WERI-Rb-1 (cell line): ENCODE results near the gene NIPAL4.

Source experiments
- DNase-seq: peaks from one replicate; pipeline ENCODE4 v3.0.0-alpha.2; 2020
- H3K27ac ChIP-seq: fragments of 250-450 bp; sonication (Bioruptor Pico); 2 replicates; pipeline ENCODE4 v1.5.1; 2020; ENCODE audit warnings: mild to moderate bottlenecking, moderate library complexity
- H3K27me3 ChIP-seq: fragments of 250-450 bp; sonication (Bioruptor Pico); 2 replicates; pipeline ENCODE4 v1.5.1; 2021; ENCODE audit warnings: mild to moderate bottlenecking, low read depth, moderate library complexity; ENCODE audit not compliant: insufficient read depth, severe bottlenecking
- H3K36me3 ChIP-seq: fragments of 250-450 bp; sonication (Bioruptor Pico); 2 replicates; pipeline ENCODE4 v1.5.1; 2020; ENCODE audit warnings: mild to moderate bottlenecking, moderate library complexity
- H3K4me3 ChIP-seq: 2 replicates; pipeline ENCODE4 v1.5.1; 2011; ENCODE audit warnings: low read depth, mild to moderate bottlenecking, control low read depth, low read length
- H3K9me3 ChIP-seq: fragments of 250-450 bp; sonication (Bioruptor Pico); 2 replicates; pipeline ENCODE4 v1.5.1; 2021; ENCODE audit warnings: mild to moderate bottlenecking, moderate library complexity; ENCODE audit not compliant: severe bottlenecking
- TF ChIP-seq, protein P1 (sequence below): IDR thresholded peaks from 2 replicates; pipeline ENCODE4 v1.5.1; 2011; ENCODE audit warnings: low read depth, mild to moderate bottlenecking, control low read depth, inconsistent platforms, low read length

Gene NIPAL4

DNA sequence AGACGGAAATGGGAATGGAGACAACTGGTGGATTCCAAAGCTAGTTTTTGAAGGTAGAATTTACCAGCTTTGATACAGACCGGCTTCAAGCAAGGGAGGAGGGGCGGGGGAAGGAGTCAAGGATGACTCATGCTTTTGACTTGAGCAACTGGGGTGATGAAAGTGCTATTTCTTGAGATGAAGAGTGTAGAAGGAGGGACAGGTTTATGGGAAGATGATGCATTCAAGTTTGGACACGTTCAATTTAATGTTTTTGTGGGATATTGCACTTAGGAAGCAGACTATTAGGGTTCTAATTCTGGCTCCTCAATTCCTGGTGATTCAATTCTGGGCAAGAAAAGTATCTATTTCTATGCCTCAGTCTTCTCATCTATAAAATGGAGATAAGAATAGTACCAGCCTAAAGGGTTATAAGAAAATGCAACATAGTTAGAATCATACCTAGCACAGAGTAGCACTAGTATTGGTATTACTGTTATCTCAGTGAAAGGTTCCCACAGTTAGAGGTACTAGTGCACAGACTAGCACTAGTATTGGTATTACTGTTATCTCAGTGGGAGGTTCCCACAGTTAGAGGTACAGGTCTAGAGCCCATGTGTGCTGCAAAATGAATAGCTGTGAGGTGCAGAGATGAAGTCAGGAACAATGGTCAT is 4.6 kb downstream of the NIPAL4 start:
- Histone ChIP-seq H3K27ac (no peak overlapping the region), H3K4me3 (no peak overlapping the region), H3K9me3 (no peaks in the 10 kb centered on the region), H3K36me3 (no peaks in the 10 kb centered on the region), H3K27me3 (no peaks in the 10 kb centered on the region)
- TF ChIP-seq, protein P1, sequence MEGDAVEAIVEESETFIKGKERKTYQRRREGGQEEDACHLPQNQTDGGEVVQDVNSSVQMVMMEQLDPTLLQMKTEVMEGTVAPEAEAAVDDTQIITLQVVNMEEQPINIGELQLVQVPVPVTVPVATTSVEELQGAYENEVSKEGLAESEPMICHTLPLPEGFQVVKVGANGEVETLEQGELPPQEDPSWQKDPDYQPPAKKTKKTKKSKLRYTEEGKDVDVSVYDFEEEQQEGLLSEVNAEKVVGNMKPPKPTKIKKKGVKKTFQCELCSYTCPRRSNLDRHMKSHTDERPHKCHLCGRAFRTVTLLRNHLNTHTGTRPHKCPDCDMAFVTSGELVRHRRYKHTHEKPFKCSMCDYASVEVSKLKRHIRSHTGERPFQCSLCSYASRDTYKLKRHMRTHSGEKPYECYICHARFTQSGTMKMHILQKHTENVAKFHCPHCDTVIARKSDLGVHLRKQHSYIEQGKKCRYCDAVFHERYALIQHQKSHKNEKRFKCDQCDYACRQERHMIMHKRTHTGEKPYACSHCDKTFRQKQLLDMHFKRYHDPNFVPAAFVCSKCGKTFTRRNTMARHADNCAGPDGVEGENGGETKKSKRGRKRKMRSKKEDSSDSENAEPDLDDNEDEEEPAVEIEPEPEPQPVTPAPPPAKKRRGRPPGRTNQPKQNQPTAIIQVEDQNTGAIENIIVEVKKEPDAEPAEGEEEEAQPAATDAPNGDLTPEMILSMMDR = no peak
- no peak for DNase-seq

- Histone ChIP-seq H3K9me3 (no peaks in the 10 kb centered on the region), H3K27ac (no peak overlapping the region), H3K27me3 (no peaks in the 10 kb centered on the region), H3K36me3 (no peaks in the 10 kb centered on the region), H3K4me3 (no peak overlapping the region)
- no peak for DNase-seq
- TF ChIP-seq, protein P1 = no peak
These were observed 8.4 kb downstream of the NIPAL4 start for GRCh38 chr5:157468293-157468965.

GRCh38 chr5:157469073-157469472 is 9.1 kb downstream of the NIPAL4 start:
- Histone ChIP-seq H3K27me3 (no peaks in the 10 kb centered on the region), H3K4me3 (no peak overlapping the region), H3K9me3 (no peaks in the 10 kb centered on the region), H3K36me3 (no peaks in the 10 kb centered on the region), H3K27ac (no peak overlapping the region)
- TF ChIP-seq, protein P1 = no peak
- DNase-seq = no peak

GRCh38 chr5:157469687-157470086 is 9.7 kb downstream of the NIPAL4 start:
- no peak for DNase-seq

DNA sequence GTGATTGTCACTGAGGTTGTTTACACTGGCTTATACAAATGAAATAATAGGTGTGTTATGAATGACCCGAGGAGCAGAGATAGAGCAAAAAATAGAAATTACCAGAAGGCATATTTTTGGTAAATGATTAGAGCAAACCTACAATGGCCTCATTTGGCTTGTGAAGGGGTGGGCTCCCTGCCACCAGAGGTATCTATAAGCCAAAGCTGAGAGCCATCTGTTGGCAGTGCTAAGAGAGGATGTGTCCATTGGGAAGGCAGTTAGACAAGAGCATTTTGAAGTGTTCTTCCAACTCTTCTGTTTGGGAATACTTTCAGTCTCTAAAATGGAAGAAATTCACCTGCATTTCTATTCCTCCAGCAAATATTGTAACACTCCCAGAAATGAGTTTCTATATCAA is 10.6 kb downstream of the NIPAL4 start:
- no peaks in the 10 kb centered on the region for H3K9me3 ChIP-seq
- H3K4me3 ChIP-seq = no peak overlapping the region
- no peak overlapping the region for H3K27ac ChIP-seq
- H3K27me3 ChIP-seq = no peaks in the 10 kb centered on the region
- no peaks in the 10 kb centered on the region for H3K36me3 ChIP-seq
- TF ChIP-seq, protein P1 = no peak
- peak; percentile 30 for DNase-seq

More at GRCh38 chr5:157469687-157470086, 9.7 kb downstream of the NIPAL4 start:
- Histone ChIP-seq H3K27ac (no peak overlapping the region), H3K27me3 (no peaks in the 10 kb centered on the region), H3K4me3 (no peak overlapping the region), H3K9me3 (no peaks in the 10 kb centered on the region), H3K36me3 (no peaks in the 10 kb centered on the region)
- TF ChIP-seq, protein P1 = no peak

DNA sequence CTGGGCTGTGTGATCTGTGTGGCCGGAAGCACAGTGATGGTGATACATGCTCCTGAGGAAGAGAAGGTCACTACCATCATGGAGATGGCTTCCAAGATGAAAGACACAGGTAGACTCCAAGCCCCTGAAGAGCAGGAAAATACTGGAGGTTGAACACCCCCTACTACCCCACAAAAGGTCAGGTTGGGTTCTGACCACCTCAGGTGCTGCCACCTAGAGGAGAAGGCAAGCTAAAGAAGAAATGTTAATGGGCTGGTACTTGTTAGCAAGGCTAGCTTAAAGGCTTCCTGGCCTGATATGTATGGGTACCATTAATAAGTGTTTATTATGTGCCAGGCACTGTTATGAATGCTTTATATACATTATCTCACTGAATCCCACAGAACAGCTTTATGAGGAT is 11.7 kb downstream of the NIPAL4 start:
- DNase-seq = peak; percentile 39
- Histone ChIP-seq H3K9me3 (no peaks in the 10 kb centered on the region), H3K27me3 (no peaks in the 10 kb centered on the region), H3K4me3 (no peak overlapping the region), H3K36me3 (no peaks in the 10 kb centered on the region), H3K27ac (no peak overlapping the region)
- TF ChIP-seq, protein P1 = peak; percentile 60; the same call in 1 of the 2 replicates
